Inflammatory macrophage treated with lipopolysaccharide for 1 hour (primary cell): ENCODE measurements around the gene IL1RL1.

ENCODE experiments used
- DNase-seq, 2 donors: peaks; one replicate each; pipeline ENCODE4 v3.0.0-alpha.2; 2020 to 2022

The IL1RL1 gene

GRCh38 chr2:102310964-102311640 lies at the start of gene IL1RL1:
TSS of gene IL1RL1 (plus strand) at chr2:102311563. CDS start at chr2:102338265, 26,702 bp downstream.
- peak; percentile 56 to 61 for DNase-seq

- no peak for DNase-seq
Measured at GRCh38 chr2:102262216-102263129, 48.9 kb upstream of the IL1RL1 start.

GRCh38 chr2:102264952-102265351 lies 46.4 kb upstream of the IL1RL1 start:
- no peak for DNase-seq

- DNase-seq = no peak
Measured at GRCh38 chr2:102266204-102266603, 45.2 kb upstream of the IL1RL1 start.

GRCh38 chr2:102267774-102268173 lies 43.6 kb upstream of the IL1RL1 start:
- no peak for DNase-seq

GRCh38 chr2:102268510-102269199 lies 42.7 kb upstream of the IL1RL1 start:
- no peak for DNase-seq

GRCh38 chr2:102269200-102269524 lies 42.2 kb upstream of the IL1RL1 start:
- DNase-seq = peak; percentile 55 to 61

- no peak for DNase-seq
Measured at GRCh38 chr2:102271844-102272243, 39.5 kb upstream of the IL1RL1 start.

- peak; percentile 77 to 81 for DNase-seq
Measured at GRCh38 chr2:102273619-102274211, 37.6 kb upstream of the IL1RL1 start.

- DNase-seq = no peak
Measured at GRCh38 chr2:102276549-102277201, 34.7 kb upstream of the IL1RL1 start.

GRCh38 chr2:102277202-102277700 lies 34.1 kb upstream of the IL1RL1 start:
- DNase-seq = no peak

GRCh38 chr2:102278720-102279390 lies 32.5 kb upstream of the IL1RL1 start:
- no peak for DNase-seq

- no peak for DNase-seq
Measured at GRCh38 chr2:102279391-102279735, 32.0 kb upstream of the IL1RL1 start.

GRCh38 chr2:102282678-102283091 lies 28.7 kb upstream of the IL1RL1 start:
- peak; percentile 39 to 51 for DNase-seq

GRCh38 chr2:102283996-102284395 lies 27.4 kb upstream of the IL1RL1 start:
- DNase-seq = no peak

GRCh38 chr2:102284611-102285010 lies 26.8 kb upstream of the IL1RL1 start:
- DNase-seq = no peak

GRCh38 chr2:102285368-102285767 lies 26.0 kb upstream of the IL1RL1 start:
- no peak for DNase-seq

- DNase-seq = no peak
Measured at GRCh38 chr2:102286041-102286440, 25.3 kb upstream of the IL1RL1 start.

GRCh38 chr2:102289129-102289528 lies 22.2 kb upstream of the IL1RL1 start:
- DNase-seq = no peak

GRCh38 chr2:102290594-102290993 lies 20.8 kb upstream of the IL1RL1 start:
- no peak for DNase-seq

- peak; percentile 48 to 70 for DNase-seq
Measured at GRCh38 chr2:102291319-102292075, 19.9 kb upstream of the IL1RL1 start.
